KOPT-K1 (cell line): ENCODE results near the gene COBLL1.

Source experiments
- H3K27ac ChIP-seq: fragments of 200-600 bp; sonication (generic); 2 replicates; pipeline ENCODE4 v1.5.1; 2016; ENCODE audit warnings: antibody characterized with exemption, mild to moderate bottlenecking, low read depth, low read length; ENCODE audit not compliant: poor library complexity, severe bottlenecking
- H3K36me3 ChIP-seq: fragments of 200-600 bp; sonication (generic); 2 replicates; pipeline ENCODE4 v1.5.1; 2017; ENCODE audit warnings: antibody characterized with exemption, mild to moderate bottlenecking, low read length, moderate library complexity; ENCODE audit not compliant: insufficient read depth
- H3K9me3 ChIP-seq: fragments of 200-600 bp; sonication (generic); 2 replicates; pipeline ENCODE4 v1.5.1; 2017; ENCODE audit warnings: antibody characterized with exemption, low read length, mild to moderate bottlenecking; ENCODE audit not compliant: insufficient read depth, poor library complexity, severe bottlenecking

Gene COBLL1

DNA sequence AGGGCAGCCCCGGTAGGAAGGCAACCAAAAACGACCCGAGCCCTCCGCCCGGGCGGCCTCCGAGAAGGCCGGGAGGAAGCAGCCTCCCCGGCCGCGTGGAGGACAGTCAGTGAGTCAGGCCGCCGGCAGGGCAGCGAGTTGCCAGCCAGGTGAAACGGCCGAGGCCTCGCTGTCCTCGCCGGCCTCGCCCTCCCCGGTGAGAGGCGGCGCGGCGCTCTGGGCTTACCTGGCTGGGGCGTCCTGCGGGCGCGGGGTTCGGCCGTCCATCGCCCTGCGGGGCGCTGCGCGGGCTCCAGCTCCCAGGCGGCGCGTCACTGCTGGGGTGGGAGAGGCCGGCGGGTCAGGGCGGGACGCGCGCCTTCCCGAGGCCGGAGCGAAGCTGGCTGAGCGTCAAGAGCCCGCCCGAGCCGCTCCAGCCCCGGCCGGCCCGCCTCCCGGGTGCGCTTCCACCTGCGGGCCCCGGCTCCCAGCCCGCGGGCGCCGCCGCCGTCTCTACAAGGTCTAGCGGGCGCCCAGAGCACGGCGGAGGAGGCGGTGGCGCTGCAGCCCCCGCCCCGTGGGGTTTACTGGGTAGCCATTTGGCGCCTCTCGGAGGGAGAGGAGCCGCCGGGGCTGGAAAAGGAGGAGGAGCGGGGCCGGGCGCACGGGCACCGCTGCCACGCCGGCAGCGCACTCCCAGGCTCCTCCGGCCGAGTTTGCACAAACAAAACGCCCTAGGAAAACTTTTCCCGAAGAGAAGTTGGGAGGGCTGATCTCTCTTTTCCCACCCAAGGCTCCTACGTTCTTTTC lies 499 bp downstream of the COBLL1 start:
- Histone ChIP-seq H3K9me3 (no peaks in the 10 kb centered on the region), H3K27ac (no peak overlapping the region), H3K36me3 (no peaks in the 10 kb centered on the region)

DNA sequence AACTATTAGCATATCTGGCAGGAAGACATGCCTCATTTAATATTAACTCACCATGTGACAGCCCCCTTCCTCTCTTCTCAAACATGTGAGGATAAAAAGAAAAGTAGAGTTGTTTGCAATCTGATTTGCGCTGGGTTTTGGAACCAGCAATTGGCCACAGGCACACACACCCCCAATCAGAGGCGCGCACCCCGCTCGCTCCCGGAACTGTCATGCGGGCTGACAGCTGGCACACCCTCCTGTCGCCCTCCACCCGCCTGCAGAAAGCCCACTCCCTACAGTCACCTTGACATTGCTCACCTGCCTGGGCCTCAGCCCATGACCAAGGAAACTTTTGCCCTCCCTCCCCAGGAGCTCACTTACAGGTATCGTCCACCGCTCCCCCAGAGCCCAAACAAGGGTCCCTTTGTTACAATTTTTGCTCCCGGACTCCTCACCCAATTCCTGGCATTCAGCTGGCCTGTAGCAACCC lies 1.1 kb downstream of the COBLL1 start:
- H3K9me3 ChIP-seq, result no peaks in the 10 kb centered on the region
- no peaks in the 10 kb centered on the region for H3K36me3 ChIP-seq
- no peak overlapping the region for H3K27ac ChIP-seq

DNA sequence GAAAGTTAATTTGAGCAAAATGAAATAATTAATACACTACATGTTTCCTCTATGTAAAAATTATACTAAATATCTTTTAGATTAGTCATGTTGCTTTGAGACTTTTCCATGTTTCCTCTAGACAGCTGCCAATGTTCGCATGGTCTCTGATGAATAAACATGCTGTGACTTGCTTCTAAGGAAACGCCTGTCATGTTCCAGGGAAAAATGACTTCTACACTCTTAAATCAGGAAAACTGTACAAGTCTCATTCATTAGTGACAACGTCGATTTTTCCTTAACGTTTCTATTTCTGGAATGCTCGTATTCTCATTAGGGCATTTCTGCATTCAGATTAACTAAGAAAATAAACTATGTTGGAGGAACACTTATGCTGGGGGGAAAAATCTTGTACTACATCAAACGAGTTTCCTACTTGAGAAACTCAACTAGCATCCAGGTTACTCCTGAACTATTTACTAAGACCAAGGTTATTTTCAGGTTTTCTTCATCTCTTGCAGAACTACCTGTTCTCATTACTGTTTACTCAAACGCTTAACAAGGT lies 1.6 kb downstream of the COBLL1 start:
- Histone ChIP-seq H3K9me3 (no peaks in the 10 kb centered on the region), H3K27ac (no peak overlapping the region), H3K36me3 (no peaks in the 10 kb centered on the region)

DNA sequence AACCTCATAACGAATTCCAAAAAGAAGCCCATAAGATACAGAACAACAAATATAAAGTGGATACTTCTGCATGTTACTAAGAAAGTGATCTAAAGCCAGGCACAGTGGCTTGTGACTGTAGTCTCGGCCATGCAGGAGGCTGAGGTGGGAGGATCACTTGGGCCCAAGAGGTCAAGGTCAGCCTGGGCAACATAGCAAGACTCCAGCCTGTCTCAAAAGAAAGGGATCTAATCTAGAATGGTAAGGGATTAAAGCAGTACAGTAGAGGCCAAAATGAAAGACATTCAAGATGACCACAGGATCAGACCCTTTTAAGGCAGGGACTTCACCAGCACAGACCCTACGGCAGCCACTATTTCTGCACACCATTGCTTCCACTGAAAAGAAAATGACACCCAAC lies 3.8 kb downstream of the COBLL1 start:
- Histone ChIP-seq H3K27ac (no peak overlapping the region), H3K36me3 (no peaks in the 10 kb centered on the region), H3K9me3 (no peaks in the 10 kb centered on the region)

DNA sequence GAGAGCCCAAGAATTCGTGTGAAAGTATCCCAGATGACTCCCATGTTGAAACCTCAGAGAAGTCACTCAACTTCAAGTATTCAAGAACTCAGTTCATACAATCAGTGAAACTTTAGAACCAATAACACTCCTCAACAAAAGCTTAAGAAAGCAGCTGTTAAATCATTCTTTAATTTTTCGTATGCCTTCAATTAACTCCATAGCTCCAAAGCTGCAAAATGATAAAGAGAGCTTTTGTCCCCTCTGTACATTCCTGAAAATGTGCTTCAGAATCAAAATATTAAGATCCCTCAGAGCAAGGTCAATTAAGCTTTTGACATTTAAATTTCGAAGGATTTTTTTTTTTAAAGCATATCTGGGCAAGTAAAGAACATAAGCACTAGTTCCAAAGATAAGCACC lies 4.7 kb downstream of the COBLL1 start:
- Histone ChIP-seq H3K36me3 (no peaks in the 10 kb centered on the region), H3K9me3 (no peaks in the 10 kb centered on the region), H3K27ac (no peak overlapping the region)

DNA sequence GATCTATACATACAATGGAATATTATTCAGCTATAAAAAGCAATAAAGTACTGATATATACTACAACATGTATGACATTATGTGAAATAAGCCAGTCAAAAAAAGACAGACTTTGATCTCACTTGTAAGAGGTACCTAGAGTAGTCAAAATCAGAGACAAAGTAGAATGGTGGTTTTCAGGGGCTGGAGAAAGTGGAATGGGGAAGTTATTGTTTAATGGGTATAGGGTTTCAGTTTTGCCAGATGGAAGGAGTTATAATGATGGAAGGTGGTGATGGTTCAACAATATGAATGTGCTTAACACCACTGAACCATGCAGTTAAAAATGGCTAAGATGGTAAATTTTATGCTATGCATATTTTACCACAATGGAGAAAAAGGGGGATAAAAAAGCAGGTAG lies 6.3 kb downstream of the COBLL1 start:
- Histone ChIP-seq H3K9me3 (no peaks in the 10 kb centered on the region), H3K27ac (no peak overlapping the region), H3K36me3 (no peaks in the 10 kb centered on the region)

DNA sequence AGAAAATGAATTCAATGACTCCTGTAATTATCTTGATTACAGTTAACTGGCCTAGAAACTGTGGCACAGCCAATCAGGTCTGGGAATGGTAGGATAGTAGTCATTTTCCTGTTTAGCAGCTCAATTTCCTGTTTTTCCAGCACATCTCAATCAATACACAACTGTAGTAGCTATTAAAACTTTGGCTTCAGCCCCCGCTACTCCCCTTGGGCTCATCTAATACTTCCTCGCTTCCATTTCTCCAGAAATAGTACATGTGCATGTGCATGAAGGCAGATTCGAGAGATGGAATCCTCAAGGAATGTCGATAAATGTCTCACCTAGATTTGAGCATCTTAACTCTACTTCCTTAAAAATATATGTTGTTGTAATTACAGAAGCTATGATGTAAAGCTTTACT lies 9.7 kb downstream of the COBLL1 start:
- Histone ChIP-seq H3K9me3 (no peaks in the 10 kb centered on the region), H3K27ac (no peak overlapping the region), H3K36me3 (no peaks in the 10 kb centered on the region)

DNA sequence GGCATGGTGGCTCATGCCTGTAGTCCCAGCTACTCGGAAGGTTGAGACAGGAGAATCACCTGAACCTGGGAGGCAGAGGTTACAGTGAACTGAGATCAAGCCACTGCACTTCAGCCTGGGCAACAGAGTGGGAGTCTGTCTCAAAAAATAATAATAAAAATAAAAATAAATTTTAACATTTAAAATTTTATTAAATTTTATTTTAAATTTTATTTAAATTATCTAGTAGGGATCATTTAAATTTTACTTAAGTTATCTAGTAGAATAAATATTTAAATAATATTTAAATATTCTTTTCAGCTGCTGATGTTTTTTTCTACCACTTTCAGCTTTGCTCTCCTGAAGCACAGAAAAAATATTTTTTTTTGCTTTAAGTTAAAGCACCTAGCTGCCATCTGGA lies 10.4 kb downstream of the COBLL1 start:
- no peaks in the 10 kb centered on the region for H3K36me3 ChIP-seq
- no peak overlapping the region for H3K27ac ChIP-seq
- no peaks in the 10 kb centered on the region for H3K9me3 ChIP-seq

DNA sequence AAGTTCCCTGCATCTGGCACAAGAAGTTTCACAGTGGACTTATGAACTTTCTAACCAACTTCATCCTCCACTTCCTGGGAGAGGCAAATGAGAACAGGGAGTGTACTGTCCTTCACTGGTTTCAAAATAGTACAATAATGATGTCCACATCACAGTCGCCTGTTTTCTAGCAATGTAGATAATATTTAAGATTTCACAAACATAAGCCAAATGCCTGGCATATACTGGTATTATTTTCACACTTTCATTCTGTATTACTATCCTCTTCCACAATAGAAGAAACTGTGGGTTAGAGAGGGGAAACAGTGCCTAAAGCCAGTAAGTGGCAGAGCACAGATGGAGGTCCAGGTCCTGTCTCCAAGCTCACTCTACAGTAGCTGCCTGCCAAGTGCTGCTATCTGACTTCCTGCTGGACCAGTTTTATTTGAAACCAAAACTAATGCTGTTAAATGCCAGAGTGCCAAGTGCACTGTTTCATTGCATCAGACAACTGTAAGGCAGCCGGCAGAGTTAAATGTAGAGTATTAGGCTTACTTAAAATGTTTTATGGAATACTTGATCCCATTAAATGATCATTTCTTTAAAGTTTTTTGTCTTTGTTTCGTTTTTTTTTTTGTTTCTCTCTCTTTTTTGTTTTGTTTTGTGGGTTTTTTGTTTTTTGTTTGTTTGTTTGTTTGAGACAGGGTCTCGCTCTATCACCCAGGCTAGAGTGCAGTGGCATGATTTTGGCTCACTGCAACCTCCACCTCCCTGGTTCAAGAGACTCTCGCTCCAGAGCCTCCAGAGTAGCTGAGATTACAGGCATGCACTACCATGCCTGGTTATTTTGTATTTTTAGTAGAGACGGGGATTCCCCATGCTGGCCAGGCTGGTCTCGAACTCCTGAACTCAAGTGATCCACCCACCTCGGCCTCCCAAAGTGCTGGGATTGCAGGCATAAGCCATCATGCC lies 15.1 kb downstream of the COBLL1 start:
- no peaks in the 10 kb centered on the region for H3K9me3 ChIP-seq
- no peak overlapping the region for H3K27ac ChIP-seq
- H3K36me3 ChIP-seq, result no peaks in the 10 kb centered on the region

DNA sequence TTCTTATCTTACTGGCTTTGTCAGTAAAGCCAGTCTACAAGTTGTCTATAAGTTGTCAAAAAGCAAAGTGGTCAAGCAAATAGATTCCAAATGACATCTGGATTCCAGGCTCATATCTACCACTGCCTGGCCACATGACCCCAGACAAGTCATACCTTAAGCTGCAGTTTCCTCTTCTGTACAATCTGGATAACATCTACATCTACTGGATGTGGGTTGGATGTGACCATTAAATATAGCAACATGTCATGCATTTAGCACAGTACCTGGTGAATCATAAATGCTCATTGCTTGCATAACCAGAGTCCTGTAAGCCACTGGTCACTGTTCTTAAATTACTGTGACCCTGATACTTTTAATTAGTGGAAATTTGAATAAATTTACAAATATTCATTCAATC lies 16.8 kb downstream of the COBLL1 start:
- Histone ChIP-seq H3K9me3 (no peaks in the 10 kb centered on the region), H3K27ac (no peak overlapping the region), H3K36me3 (no peaks in the 10 kb centered on the region)

DNA sequence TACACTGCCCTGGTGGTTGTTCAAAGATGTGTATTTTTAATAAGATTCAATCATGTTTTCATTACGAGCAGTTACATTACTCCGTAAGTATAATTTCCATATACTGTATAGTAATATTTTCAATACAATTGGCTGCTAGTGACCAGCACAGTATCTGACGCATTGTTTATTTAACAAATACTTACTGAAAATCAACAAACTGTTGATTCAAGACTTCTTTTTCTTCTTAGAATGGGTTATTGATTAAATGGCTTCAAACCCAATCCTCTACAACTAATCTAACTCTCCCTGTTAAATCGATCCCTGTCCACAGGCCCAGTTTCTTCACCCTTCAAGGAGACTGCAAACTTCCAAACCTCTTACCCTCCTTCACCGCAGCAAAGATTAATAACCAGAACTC lies 18.5 kb downstream of the COBLL1 start:
- Histone ChIP-seq H3K9me3 (no peaks in the 10 kb centered on the region), H3K36me3 (no peaks in the 10 kb centered on the region), H3K27ac (no peak overlapping the region)

DNA sequence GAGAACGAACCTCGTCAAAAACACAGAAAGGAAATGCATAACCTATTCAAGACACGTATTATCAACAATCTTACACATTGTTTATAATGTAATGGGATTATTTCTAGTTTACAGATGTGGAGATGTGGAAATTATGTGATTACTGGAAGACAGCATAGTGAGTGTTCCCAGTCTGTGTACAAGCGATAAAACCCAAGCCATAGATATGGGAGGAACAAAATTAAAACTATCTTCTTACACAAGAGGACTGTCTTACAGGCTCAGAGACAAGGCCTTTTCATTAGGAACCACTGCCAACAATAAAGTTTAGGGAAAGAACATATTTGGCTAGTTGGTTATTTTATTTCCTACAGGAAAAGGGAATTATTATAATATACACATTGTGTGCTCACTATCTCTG lies 20.3 kb downstream of the COBLL1 start:
- Histone ChIP-seq H3K36me3 (no peaks in the 10 kb centered on the region), H3K27ac (no peak overlapping the region)

DNA sequence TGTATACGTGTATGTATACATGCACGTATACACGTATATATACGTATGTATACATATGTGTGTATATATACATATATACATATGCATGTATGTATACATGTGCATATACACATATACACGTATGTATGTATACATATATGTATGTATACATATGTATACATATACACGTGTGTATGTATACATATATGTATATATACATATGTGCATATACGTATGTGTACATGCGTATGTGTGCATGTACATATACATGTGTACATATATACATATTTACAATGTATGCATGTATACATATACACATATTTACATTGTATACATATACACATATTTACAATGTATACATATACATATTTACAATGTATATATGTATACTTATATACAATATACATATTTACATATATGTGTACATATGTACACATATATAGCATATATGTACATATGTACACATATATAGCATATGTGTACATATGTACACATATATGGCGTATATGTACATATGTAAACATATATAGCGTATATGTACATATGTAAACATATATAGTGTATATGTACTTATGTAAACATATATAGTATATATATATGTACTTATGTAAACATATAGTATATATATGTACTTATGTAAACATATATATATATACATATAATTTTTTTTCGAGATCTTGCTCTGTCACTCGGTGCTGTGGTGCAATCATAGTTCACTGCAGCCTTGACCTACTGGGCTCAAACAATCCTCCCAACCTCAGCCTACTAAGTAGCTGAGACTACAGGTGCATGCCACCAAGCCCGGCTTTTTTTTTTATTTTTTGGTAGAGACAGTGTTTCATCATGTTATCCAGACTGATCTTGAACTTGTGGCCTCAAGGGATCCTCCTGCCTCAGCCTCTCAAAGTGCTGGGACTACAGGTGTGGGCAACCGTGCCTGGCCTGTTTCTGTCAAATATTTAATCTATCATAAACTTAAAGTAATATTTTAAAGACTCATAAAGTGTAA lies 23.2 kb downstream of the COBLL1 start:
- no peak overlapping the region for H3K27ac ChIP-seq
- no peaks in the 10 kb centered on the region for H3K9me3 ChIP-seq
- no peaks in the 10 kb centered on the region for H3K36me3 ChIP-seq

More for the DNA sequence above, 20.3 kb downstream of the COBLL1 start:
- no peaks in the 10 kb centered on the region for H3K9me3 ChIP-seq

DNA sequence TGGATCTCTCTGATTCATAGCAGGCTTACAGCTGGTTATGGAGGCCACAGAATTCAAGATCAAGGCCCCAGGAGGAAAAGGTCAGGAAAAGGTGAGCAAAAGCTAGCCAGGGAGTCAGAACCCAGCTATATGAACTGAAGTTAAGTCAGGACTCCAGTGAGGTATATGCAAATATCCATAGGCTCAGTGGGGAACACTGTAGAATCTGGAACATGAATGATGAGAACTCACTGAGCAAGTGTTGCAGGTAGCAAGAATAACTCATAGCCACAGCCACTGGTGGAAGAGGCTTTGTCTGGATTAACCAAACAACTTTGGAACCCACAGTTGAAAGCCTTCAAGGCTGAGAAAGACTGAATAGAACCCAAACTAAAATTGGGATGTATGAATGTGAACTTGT lies 24.7 kb downstream of the COBLL1 start:
- H3K36me3 ChIP-seq, result no peaks in the 10 kb centered on the region
- H3K27ac ChIP-seq, result no peak overlapping the region
- H3K9me3 ChIP-seq, result no peaks in the 10 kb centered on the region
